NCI-H2171 treated with DMSO at 0.1 percent for 48 hours (cell line): ENCODE measurements around the gene RPP30.

Experiments
- DNase-seq: peaks from one replicate; lab custom pipeline; 2025; lab: John Stamatoyannopoulos, UW

Gene RPP30

DNA sequence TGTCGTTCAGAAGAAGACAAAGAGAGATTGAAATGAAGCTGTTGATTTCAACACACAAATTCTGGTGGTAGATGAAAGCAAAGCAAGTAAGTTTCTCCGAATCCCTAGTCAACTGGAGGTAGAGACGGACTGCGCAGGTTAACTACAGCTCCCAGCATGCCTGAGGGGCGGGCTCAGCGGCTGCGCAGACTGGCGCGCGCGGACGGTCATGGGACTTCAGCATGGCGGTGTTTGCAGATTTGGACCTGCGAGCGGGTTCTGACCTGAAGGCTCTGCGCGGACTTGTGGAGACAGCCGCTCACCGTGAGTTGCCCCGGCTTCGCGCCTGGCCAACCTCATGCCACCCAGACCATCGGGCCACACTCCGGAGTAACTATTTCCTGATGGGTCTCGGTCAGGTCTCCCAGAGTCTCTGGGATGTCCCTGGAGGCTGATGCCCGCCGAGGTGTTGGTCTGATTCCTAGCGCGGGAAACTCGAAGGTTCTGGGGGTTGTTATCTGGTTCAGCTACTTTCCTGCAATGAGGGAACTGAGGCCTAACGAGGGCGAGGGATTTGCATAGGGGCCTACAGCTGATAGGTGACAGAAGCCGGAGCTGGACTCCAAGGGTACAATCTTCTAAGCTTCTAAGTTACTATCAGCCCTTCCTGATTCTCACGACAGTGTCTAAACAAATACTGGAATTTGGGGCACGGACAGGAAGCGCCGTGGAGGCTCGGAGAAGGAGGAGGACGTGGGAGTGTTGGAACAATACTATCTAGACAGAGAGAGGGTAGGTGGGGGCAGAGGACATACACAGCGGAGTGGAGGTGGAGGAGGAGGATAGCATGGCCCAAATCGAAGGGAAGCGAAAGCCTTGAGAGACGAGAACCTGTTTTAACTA, at the start of gene RPP30:
Gene RPP30, plus strand, starts transcription at position 209 of the 882 bp plus-strand sequence. Its CDS starts 13 bp downstream, at position 222.
- peak; percentile 73 for DNase-seq

DNA sequence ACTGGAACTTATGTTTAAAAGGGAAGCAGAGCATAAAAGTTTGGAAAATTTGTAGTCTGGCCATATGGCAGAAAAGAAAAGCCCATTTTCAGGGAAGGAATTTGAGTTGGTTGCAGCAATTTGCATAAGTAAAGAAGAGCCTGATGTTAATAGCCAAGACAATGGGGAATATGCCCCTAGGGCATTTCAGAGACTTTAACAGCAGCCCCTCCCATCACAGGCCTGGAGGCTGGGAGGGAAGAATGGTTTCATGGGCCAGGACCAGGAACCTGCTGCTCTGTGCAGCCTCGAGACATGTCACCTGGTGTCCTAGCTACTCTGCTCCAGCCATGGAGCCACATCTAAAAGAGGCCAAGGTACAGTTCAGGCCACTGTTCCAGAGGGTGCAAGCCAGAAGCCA, 49.3 kb upstream of the RPP30 start:
- DNase-seq: no peak

GRCh38 chr10:90832111-90832510, 39.7 kb upstream of the RPP30 start:
- DNase-seq: no peak

GRCh38 chr10:90834326-90834725, 37.4 kb upstream of the RPP30 start:
- no peak for DNase-seq

- DNase-seq: no peak
Observed at GRCh38 chr10:90837486-90837885, 34.3 kb upstream of the RPP30 start.

DNA sequence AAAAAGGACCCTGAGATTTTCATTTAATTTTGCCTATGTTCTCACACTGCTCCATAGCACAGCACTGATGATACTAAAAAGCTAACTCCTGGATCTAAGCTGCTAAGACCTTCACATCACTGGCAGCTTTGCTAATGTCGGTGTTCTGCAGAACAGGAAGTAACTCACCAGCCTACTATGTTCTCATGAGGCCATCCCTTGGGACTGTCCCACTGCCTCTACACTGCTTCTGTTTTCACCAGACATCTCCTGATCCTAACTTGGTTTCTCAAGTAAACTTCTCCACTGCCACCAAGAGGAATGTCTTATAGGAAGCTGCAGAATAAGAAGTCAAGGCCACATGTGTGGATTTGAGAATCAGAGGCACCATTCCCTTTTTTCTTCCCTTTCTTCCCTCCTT, 29.0 kb upstream of the RPP30 start:
- DNase-seq: no peak

GRCh38 chr10:90845726-90846125, 26.0 kb upstream of the RPP30 start:
- no peak for DNase-seq

GRCh38 chr10:90846746-90847145, 25.0 kb upstream of the RPP30 start:
- DNase-seq: no peak

- DNase-seq: no peak
Observed at GRCh38 chr10:90847436-90847835, 24.3 kb upstream of the RPP30 start.

GRCh38 chr10:90849956-90850749, 21.6 kb upstream of the RPP30 start:
- DNase-seq: no peak

- no peak for DNase-seq
Observed at GRCh38 chr10:90855126-90855525, 16.6 kb upstream of the RPP30 start.

- peak; percentile 7 for DNase-seq
Observed at GRCh38 chr10:90856261-90856660, 15.5 kb upstream of the RPP30 start.

- DNase-seq: no peak
Observed at GRCh38 chr10:90856964-90857634, 14.7 kb upstream of the RPP30 start.

DNA sequence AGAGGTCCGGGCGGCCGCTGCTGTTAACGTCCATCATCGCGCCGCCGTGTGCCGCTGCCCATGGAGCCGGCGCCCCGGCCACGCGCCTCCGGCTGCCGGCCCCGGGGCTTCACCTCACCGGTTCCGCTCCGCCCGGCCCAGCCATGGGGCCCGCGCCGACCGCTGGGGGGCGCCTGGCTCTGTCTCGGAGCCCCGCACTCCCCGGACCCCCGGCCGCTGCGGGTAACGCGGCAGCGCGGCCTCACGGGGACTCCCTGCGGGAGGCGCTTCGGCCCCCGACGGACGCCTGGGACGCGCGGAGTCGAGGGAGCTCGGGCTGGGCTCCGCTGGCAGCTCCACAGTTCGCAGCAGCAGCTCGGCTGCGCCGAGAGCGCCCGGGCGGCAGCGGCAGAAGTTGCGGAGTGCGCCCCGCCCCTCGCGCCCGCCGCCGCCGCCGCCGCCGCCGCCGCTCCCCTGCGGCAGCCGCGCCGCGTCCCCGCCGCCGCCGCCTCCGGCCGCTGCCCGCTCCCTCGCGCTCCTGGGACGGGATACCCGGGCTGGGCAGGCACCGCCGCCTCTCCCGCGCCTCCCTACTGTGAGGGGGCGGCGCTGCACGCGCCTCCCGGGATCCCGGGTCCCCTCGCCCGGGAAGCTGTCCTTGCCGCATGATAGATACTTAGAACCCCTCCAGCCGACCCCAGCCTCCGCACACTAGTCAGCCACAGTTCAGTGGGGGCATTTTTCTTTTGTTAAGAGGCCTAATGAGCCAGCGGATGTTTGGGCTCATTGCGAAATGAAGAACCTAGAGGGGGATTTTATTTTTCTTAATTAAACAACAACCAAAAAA, 13.9 kb upstream of the RPP30 start, which contains the start of gene HTR7:
Gene HTR7, minus strand, starts transcription at position 405 of the 826 bp plus-strand sequence. Its CDS starts 368 bp downstream, at position 37.
- DNase-seq: no peak

DNA sequence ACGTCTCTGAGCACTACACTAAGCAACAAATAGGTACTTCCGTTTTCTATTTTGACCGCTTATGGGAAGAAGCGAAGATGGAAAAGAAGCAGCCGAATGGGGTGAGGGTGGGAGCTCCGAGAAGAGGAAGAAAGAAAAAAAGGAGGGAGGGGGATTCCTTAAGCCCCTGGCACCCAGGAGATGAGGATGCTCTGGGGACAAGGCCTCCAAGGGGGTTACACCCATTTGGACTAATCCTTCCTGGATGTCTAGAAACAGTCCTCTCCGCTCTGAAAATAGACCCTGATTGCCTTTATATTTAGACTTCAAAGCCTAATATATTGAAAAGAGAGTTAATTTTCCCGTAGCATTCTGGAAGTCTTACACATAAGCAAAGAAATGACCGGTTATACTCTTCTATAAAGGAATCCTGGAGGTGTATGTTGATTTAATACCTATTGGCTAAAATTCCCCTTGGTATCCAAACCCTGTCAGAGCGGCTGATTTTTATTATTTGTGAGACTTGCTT, 13.3 kb upstream of the RPP30 start:
- DNase-seq: no peak

- DNase-seq: no peak
Observed at GRCh38 chr10:90859321-90859751, 12.4 kb upstream of the RPP30 start.

DNA sequence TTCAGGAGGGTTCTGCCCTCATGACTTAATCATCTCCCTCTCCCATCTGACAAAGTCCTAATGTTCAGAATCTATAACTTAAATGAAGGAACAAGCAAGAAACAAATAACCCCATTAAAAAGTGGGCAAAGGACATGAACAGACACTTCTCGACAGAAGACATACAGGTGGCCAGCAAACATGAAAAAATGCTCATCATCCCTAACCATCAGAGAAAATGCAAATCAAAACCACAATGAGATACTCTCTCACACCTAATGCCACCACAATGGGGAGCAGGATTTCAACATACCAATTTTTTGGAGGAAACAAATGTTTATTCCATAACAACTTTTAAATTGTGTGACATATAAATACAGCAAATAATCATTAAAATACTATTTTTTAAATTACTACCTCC, 11.0 kb upstream of the RPP30 start:
- DNase-seq: no peak

- DNase-seq: peak; percentile 2
Observed at GRCh38 chr10:90862908-90863514, 8.8 kb upstream of the RPP30 start.

- DNase-seq: no peak
Observed at GRCh38 chr10:90865401-90865800, 6.4 kb upstream of the RPP30 start.

DNA sequence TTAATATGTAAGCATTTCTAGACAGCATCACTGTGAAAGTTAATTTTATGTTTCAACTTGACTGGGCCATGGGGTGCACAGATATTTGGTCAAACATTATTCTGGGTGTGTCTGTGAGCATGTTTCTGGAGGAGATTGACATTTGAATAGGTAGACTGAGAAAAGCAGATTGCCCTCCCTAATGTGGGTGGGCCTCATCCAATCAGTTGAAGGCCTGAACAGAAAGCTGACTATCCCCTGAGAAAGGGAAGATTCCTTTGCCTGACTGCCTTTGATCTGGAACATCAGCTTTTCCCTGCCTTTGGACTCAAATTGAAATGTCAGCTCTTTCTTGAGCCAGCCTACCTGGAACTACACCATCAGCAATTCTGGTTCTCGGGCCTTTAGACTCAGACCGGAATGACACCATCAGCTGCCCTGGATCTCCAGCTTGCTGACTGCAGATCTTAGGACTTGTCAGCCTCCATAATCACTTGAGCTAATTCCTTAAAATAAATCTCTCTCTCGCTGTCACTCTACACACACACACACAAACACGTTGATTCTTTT, 5.7 kb upstream of the RPP30 start:
- no peak for DNase-seq
